GM21381 (cell line): ENCODE results near the gene SPOCK2.

Experiments
- ATAC-seq: cut with Tn5 transposase; IDR thresholded peaks from one replicate; pipeline ENCODE4 v1.9.1; 2021; ENCODE audit warnings: mild to moderate bottlenecking, moderate library complexity; ENCODE audit not compliant: unreplicated experiment

The SPOCK2 gene

DNA sequence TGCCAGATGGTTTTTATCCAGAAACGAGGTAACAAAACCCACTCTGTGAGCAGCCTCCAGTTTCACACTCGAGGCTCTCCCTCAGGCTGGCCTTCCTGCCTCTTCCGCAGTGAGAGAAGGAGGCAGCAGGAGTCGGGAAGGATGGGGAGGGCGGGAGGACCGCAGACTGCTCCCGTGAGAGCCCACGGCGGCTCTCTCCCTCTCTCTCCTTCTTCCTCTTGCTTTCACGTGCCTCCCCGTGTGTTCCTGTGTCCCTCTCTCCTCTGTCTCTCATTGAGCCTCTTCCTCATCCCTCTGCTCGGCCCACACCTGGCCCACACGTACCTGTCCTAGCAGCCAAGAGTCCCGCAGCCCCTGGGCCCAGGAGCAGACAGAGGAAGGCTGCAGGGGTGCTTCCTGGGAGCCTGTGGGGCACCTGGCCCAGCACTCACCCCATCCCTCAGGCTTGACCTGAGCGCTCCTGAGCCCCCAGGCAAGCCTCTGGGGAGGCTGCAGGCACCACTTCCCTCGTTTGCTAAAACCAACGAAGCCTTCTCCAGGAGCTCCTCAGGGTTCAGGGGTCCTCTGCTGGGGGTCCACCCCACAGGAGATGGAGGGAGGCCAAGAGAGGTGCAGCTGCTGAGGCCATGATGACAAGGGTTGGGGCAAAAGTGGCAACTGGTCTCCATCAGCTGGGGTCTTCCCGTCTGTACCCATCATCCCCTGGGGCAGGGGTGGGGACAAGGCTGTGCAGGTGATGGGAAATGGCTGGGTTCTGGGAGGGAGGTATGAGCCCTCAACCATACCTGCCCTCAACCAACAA lies 13.6 kb downstream of the SPOCK2 start:
- no peak for ATAC-seq

DNA sequence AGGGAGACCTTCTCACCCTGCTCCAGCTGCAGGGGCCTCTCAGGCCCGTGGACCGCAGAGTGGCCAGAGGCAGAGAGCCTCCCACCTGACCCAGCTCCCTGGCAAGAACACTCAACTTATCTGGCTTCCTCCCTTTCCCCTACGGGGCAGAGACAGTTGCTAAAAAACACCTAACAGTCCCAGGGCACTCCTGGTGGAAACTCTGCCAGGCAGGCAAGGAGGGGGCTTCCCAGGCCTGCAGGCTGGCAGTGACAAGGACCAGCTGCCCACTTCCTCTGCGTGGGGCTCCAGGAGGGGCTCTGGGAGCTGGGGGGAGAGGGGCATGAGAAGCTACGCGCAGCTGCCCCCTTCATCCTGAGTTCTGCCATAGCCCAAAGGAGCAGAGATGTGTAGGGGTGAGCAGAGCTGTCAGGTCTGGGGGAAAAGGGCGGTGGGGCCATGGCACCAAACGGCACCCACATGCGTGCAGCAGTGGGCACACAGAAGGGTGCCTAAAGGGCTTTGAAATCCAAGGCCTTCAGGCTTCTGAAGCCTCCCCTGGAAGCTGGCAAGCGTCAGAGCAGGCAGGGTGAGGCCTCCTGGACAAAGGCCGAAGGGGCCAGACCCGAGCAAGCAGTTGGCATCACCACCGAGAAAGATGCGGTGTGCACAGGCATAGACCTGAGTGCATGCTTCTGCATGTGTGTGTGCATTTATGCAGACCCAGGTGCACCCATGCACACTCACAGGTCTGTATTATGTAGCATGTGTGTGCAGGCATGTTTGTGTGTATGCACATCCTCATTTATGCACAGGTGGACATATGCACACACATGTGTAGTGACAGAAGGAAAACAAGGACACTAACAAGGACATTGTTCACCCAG lies 14.4 kb downstream of the SPOCK2 start:
- ATAC-seq: no peak

DNA sequence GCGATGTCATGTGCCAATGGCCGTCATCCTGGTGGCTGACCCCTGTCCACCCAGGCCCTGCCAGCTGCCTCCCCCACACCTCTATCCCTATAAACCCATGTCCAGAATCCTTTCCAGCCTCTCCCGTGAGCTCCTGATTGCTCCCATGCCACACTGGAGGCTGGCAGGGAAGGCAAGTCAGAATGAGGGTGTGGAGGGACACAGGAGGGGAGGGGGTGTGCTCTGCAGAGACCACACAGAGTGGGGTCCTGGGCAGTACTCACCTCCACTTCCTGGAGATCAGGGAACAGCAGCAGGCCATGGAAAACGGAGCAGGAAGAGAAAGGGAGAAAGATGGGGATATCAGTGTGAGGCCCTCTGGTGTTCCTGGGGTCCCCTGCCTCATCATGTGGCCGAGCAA lies 15.7 kb downstream of the SPOCK2 start:
- ATAC-seq: no peak

DNA sequence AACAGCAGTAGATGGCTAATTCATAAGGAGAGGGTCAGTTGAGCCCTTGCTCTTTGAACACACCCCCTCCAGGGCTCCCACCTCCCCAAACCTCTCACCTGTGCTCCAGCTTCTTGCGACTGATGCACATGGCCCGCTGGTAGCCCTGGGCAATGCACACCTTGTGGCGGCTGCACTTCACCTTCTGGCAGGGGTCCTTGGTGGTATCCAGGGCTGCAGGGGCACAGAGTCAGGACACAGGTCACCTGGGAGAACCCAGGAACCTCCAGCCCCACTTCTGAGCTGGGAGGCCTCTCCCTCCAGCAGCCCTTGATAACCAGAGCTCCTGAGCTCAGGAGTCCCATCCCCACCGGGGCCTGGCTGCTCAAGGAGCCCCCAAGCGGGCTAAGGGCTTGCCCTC lies 16.3 kb downstream of the SPOCK2 start:
- no peak for ATAC-seq

DNA sequence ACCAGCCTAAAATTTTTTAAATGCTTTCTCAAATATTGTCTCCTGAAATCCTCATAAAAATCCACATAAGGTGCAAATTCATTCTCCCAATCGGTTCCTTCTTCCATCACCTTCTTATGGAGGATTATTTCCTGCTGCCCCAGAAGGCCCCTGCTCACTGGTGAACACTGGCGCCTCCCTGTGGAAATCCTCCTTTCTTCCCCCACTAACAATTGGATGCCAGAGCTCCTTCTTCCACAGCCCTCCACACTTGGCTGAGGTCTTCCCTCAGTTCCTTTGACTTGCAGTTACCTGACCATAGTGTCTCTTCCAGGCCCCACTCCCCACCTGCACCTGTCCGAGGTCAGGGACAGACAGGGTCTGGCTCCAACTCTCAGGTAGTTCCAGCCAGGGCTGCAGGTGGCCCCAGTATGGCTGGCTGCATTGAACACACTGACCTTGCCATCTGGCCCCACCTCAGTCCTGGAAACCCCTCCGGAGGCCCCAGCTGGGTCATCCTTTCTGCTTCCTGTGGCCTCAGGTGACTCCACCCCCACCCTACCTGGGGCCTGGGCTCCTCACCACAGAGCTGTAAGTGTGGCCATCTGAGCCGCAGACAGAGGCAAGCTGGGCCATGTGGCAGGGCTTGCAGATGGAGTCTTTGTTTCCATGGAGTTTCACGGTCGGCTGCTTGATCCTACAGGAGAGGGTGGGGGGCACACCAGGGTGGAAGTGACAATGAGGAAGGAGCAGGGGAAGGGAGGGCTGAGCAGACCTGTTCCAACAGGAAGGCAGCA lies 18.4 kb downstream of the SPOCK2 start:
- ATAC-seq: no peak

DNA sequence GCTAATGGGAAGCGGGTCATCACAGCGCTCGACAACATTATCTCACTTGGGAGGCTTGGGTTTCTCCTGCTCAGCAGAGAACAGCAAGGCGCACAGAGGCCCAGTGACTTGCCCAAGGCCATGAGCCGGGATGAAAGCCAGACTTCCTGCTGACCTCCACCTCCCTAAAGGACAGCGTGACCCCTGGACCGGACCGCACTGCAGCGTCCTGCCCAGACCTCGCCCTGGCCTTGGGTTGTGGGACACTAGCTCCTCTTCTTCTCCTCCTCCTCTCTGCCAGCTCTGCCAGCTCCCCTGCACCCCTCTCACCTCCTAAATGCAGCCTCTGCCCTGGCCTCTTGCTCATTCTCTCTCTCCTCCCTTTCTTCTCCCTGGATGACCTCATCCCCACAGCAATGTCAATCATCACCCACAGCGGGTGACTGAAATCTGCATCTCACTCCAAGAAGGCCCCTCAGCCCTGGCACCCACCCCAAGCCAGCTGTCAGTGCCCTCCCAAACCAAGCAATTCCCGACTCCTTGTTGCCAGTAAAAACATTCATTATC lies 19.4 kb downstream of the SPOCK2 start:
- no peak for ATAC-seq

DNA sequence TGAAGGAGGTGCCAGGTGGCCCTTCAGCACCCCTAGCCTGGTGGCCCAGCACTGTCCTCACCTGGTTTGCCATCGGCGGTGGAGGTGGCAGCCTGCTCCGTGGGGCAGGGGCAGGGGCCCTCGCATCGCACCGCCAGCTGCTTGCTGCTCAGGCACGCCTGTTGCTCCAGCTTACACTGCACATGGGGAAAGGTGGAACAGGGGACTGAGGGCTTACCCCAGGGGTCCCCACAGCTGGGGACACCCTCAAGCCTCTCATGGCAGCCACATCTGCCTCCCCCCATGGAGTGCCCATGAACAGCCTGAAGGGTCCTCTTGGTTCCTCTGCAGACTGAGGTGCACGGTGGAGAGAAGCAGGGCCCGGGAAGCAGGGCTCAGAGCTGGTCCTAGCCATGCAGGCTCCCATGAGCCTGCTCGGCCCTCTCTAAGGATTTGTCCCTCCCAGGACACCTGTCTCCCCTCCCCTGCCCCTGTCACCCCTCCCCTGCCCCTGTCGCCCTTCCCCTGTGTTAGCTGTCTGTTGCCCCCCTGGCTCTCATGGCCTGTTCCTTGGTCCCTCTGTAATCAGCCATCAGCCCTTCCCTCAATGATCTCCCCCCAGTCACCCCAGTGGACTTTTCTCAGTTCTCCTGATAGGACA lies 20.1 kb downstream of the SPOCK2 start:
- no peak for ATAC-seq

DNA sequence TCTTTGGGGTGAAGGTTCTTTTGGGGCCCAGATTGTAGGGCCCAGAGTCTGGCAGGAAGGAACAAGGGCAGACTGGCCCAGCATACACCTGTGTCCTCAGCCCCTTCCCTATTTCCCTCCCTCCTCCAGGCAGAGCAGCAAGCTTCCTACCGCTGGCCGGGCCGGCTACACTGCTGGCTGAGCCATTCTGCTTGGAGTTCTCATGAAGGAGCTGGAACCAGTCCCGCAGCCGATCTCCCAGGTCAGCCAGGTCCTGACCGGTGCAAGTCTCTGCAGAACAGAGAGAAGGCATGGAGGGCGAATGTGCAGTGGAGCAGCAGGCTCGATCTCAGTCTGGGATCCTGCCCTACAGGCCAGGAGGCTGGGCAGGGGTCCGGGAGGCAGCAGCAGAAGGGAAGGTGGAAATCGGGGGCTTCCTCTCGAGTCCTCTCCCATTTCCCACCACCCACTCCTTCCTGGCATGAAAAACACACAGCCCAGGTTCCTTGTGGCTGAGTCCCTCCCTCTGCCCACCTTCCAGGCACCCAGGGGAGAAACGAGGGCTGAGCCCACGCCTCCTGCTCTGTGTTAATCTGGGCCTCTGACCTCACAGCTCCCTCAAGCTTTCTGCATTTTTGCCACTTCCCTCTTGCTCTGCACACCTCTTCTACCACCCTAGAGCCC lies 20.8 kb downstream of the SPOCK2 start:
- no peak for ATAC-seq

DNA sequence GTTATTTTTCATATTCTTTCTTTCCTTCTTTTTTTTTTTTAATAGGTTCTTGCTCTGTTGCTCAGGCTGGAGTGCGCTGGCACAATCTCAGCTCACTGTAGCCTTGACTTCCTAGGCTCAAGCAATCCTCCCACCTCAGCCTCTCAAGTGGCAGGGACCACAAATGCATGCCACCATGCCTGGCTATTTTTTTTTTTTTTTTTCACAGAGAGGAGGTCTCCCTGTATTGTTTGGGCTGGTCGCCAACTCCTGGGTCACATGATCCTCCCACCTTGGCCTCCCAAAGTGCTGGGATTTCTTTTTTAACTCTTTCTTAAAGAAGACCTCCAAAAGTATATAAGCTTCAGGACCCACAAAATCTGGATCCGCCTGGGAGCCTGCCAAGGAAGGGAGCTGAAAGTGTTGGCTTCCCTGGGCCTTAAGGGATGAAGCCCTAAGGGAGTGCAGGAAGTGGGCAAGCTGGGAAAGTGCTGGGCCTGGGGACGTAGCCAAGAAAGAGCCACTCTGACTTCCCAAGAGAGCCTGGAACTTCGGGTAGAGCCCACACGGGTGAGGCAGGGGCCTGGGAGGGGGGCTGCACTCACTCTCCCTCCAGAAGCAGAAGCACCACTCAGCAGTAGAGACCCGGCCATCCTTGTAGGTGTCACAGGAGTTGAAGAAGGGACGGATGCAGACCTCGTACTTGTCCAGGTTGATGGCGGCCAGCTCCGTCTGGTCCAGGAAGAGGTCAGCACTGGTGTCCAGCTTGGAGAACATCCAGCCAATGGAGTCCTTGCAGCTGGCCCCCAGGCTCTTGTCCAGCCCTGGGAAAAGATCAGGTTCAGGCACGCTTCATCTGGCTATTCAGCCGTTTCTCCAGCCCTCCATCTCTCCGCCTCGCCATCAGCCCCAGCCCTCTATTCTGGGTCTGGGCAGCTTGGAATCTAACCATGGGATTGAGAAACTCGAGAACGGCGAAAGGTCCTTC lies 21.8 kb downstream of the SPOCK2 start:
- ATAC-seq: no peak

DNA sequence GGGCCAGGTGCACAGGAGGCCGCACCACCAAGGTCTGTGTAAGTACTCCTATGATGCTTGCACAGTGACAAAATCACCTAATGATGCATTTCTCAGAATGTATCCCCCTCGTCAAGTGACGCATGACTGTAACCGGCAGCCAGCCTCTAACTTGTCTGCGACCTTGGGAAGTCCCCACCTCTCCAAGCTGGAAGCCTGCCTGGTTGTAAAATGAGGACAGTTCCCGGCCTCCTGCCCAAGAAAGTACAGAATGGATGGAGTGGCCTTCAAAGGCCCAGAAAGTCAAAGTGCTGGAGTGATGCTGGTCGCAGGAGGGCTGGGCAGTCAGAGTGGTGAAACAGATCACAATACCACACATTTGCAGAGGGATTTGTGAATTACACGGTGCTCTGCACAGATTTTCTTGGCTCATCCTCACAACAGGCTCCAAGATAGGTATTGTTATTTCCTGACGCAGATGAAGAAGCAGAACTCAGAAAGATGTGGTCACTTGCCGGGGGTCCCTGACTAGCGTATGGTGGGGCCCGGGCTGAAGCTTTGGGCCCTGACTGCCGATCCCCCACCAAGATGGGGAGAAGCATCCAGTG lies 22.8 kb downstream of the SPOCK2 start:
- no peak for ATAC-seq

DNA sequence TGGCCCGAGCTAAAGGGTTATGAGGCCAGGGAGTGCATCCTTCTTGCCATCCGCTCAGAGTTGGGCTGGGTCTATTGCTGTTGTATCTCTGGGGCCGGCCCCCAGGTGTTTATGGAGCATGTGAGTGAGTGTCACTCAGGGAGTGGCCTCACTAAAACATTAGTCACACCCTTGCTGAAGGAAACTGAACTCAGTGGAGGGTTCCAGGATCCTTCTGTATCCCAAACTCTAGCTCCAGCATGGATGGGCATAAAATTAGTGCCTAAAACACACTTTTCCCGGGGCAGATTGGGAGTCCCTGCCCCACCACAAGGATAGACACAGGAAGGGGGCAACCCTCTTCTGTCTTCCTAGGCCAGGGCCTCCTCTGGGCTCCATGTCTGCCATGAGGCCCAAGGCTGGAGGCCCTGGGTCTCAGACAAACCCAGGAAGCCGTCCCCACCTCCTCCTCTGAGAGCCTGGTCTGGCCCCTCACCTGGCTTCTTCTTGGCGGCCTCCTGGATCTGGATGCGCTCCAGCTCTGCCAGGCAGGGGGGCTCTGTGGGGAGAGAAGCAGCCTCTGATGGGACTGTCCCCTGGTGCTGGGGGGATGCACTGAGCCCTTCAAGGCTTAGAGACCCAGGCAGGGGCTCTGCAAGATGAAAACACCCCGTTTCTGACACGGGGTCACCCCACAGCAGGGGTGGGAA lies 24.5 kb downstream of the SPOCK2 start:
- ATAC-seq: no peak

DNA sequence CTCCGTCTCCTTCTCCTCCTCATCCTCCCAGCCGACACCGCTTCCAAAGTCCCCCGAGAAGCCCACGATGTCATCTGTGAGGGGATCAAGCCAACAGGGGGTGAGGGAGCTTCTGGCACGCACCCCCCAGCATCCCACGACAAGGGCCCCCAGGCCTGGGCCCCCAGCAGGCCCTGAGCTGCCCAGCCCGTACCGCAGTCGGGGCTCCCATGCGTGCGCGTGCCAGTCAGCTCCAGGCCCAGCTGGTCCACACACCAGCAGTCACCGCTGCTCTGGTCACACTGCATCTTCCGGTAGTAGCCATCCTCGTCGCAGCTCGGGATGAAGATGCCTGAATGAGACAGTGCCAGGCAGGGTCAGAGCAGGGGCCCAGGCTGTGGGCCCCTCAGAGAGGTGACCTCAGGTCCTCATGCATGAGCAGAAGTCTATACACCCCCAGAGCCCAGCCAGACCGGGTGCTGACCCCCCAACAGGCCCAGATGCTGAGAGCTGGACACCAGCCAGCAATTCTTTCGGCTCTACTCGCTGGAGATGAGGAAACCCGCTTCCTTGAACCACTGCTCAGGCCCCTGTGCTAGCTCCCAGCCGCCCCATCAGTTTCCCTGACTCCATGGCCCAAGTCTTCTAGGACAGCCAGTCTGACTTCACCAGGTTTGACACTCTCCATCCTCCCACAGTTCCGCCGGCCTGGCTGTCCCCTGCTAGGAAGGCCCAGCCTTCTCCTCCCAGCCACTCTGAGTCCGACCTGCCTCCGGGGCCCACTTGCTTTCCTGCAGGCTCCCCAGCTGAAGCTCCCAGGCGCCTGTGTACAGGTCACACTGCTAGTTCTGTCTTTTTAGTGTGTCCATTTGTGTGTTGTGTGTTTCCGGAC lies 25.3 kb downstream of the SPOCK2 start:
- no peak for ATAC-seq

DNA sequence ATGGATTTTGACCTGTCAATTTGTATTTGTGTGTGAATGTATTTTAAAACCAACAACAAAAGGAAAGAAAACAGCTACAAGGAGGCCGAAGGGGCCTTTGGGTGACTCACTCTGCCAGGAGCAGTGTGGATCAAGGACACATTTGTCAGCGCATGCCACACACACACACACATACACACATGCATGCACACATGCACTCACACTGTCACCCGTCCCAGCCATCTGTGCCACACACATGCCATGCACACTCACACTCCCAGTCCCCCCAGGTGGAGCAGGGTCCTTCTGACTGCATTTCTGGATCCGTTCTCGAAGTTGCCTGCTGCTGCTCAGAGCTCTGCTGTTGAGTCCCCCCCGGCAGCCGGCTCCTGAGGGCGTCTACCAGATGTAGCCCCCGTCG lies 26.0 kb downstream of the SPOCK2 start:
- no peak for ATAC-seq

DNA sequence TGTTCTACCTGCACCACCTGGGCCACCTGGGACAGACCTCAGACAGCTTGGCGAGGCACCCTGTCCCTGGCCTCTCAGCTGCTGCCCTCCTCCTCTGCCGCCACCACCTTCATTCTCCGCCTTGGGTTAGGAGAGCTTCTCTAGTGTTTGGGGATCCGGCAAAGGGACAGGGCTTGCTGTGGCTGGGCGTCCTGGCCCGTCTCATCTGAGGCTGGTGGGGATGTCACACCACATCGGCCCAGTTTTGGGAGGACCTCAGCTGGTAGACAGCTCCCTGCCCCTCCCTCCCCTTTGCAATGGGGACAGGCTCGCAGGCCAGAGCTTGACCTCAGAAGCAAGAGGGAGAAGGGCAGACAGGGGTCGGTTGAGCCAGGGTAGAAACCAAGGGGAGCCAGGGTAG lies 26.4 kb downstream of the SPOCK2 start:
- no peak for ATAC-seq

DNA sequence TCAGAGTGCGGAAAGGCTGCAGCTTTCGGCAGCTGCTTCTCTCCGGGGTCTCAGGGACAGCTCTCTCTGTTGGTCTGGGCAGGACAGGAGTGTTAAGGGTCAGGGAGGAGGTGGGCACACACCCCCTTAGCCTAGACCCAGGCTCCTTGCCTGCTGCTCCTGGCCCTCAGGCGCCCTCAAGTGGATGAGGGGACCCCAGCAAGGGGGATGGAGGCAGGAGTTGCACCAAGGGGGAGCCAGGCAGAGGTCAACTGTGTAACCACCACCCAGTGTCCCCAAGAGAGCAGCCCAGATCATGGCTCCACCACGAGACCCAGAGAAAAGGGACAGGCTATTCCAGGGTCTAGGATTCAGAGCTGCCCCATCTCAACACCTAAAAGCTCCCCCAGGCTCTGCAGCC lies 26.9 kb downstream of the SPOCK2 start:
- no peak for ATAC-seq

DNA sequence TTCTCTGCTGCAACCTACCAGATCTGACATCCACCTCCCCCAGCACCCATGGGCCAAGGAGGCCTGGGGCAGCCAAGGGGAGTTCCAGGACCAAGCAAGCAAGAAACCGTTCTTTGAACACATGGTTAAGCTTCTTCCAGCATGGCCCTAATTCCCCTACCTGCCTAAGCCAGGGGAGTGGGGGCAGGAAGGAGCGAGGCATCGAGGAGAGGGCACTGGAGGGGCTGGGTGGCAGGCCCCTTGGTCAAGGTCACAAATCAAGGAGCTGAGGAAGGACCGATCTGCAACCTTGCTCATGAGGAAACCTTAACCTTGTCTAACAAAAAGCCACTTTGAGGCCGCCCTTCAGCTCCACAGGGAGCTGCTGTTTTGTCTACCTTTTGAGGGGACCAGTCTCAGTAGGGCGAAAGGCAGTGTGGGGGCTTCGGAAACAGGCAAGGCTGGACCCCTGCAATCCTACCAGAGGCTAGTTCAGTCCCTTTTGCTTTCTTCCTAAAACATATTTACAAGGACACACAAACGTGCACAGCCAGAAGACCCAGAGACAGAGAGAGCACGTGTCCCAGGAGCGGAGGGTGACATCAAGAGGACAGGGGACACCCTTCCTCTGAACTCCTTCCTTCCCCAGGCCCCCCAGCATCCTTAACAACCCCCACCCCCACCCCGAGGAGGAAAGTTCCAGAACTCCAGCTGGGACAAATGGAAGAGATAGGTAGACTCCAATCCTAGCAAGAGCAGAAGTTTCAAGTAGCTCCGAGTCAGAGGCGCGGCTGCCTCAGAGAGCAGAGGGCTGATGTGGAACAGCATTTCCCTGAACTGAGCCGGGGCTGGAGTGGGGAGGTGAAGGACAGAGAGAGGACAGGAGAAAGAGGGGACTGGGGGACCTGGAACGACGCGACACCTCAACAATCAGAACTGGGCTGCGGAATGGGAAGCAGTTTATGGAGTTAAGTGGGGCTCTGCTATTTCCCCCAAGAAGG lies 28.2 kb downstream of the SPOCK2 start:
- no peak for ATAC-seq
